ENCODE measurements around the gene OXA1L. TPM values are rescaled to one million over a fixed set of nuclear protein-coding genes. Genes with fewer than 3 reads are reported as not detected.
"Not testable (repeated sequence)": the region's sequence is repeated elsewhere in the genome, so short reads cannot be mapped to it uniquely, and the experiment has no call there.

OXA1L gene
- total RNA-seq: 119 and 126 TPM in 2 replicates

GRCh38 chr14:22766457-22767322 lies at the start of gene OXA1L:
Gene OXA1L, plus strand, starts transcription at chr14:22766688. Its CDS starts 14 bp downstream, at chr14:22766702.
- peak; percentile 98 for DNase-seq
- H3K27me3 Mint-ChIP-seq: no peaks in the 10 kb centered on the region
- H3K9me3 Mint-ChIP-seq: peaks cover 11% of the 10 kb centered on the region
- peak within 1 kb of the TSS; percentile 96 for H3K27ac Mint-ChIP-seq
- intact Hi-C loops (cut with micrococcal nuclease): loop anchor here (1.0 to 5.0 kb wide), 5 partner anchors 53 to 196 kb away; partner anchors contain the start of genes ABHD4, MRPL52 and RBM23
- H3K4me3 Mint-ChIP-seq: peak within 1 kb of the TSS; percentile 94
- H3K36me3 Mint-ChIP-seq (ENCODE audit: low read depth): peaks cover 60% of the 10 kb centered on the region
- H3K4me1 Mint-ChIP-seq: peaks cover 27% of the 10 kb centered on the region

- H3K4me1 Mint-ChIP-seq: peaks cover 12% of the 10 kb centered on the region
- H3K4me3 Mint-ChIP-seq: no peak overlapping the region
- H3K36me3 Mint-ChIP-seq (ENCODE audit: low read depth): no peaks in the 10 kb centered on the region
- intact Hi-C loops (cut with micrococcal nuclease): no loop called here
- DNase-seq: no peak
- no peaks in the 10 kb centered on the region for H3K9me3 Mint-ChIP-seq
- peaks cover 18% of the 10 kb centered on the region for H3K27me3 Mint-ChIP-seq
- H3K27ac Mint-ChIP-seq: no peak overlapping the region
These were observed 48.4 kb upstream of the OXA1L start for GRCh38 chr14:22718091-22718490.

GRCh38 chr14:22721213-22721612 lies 45.3 kb upstream of the OXA1L start:
- Mint-ChIP-seq H3K4me3 (no peak overlapping the region), H3K4me1 (no peaks in the 10 kb centered on the region), H3K27ac (no peak overlapping the region), H3K36me3 (ENCODE audit: low read depth) (no peaks in the 10 kb centered on the region), H3K9me3 (no peaks in the 10 kb centered on the region), H3K27me3 (peaks cover 9% of the 10 kb centered on the region)
- no peak for DNase-seq
- intact Hi-C loops (cut with micrococcal nuclease): no loop called here

GRCh38 chr14:22723815-22724214 lies 42.7 kb upstream of the OXA1L start:
- no peak for DNase-seq
- Mint-ChIP-seq H3K27ac (no peak overlapping the region), H3K9me3 (no peaks in the 10 kb centered on the region), H3K4me1 (no peaks in the 10 kb centered on the region), H3K36me3 (ENCODE audit: low read depth) (no peaks in the 10 kb centered on the region), H3K27me3 (peaks cover 7% of the 10 kb centered on the region), H3K4me3 (no peak overlapping the region)
- intact Hi-C loops (cut with micrococcal nuclease): no loop called here

GRCh38 chr14:22724847-22725246 lies 41.6 kb upstream of the OXA1L start:
- H3K4me3 Mint-ChIP-seq; intact Hi-C loops (cut with micrococcal nuclease); H3K4me1 Mint-ChIP-seq; H3K36me3 Mint-ChIP-seq (ENCODE audit: low read depth); H3K9me3 Mint-ChIP-seq; H3K27ac Mint-ChIP-seq; DNase-seq; H3K27me3 Mint-ChIP-seq: not testable (repeated sequence)

GRCh38 chr14:22725374-22725773 lies 41.1 kb upstream of the OXA1L start:
- H3K36me3 Mint-ChIP-seq (ENCODE audit: low read depth); H3K4me3 Mint-ChIP-seq; DNase-seq; intact Hi-C loops (cut with micrococcal nuclease); H3K27ac Mint-ChIP-seq; H3K4me1 Mint-ChIP-seq; H3K27me3 Mint-ChIP-seq; H3K9me3 Mint-ChIP-seq: not testable (repeated sequence)

- no peak for DNase-seq
These were observed 40.5 kb upstream of the OXA1L start for GRCh38 chr14:22726012-22726411.

GRCh38 chr14:22732062-22732461 lies 34.4 kb upstream of the OXA1L start:
- not testable (repeated sequence) for H3K27me3 Mint-ChIP-seq, H3K27ac Mint-ChIP-seq

More at GRCh38 chr14:22726012-22726411, 40.5 kb upstream of the OXA1L start:
- intact Hi-C loops (cut with micrococcal nuclease): no loop called here
- H3K4me1 Mint-ChIP-seq: no peaks in the 10 kb centered on the region
- peaks cover 5% of the 10 kb centered on the region for H3K27me3 Mint-ChIP-seq
- no peak overlapping the region for H3K4me3 Mint-ChIP-seq
- H3K9me3 Mint-ChIP-seq: no peaks in the 10 kb centered on the region
- no peaks in the 10 kb centered on the region for H3K36me3 Mint-ChIP-seq (ENCODE audit: low read depth)
- no peak overlapping the region for H3K27ac Mint-ChIP-seq

GRCh38 chr14:22733829-22734228 lies 32.7 kb upstream of the OXA1L start:
- peaks cover 4% of the 10 kb centered on the region for H3K27me3 Mint-ChIP-seq
- intact Hi-C loops (cut with micrococcal nuclease): no loop called here
- DNase-seq: no peak
- no peak overlapping the region for H3K4me3 Mint-ChIP-seq
- no peak overlapping the region for H3K27ac Mint-ChIP-seq
- peaks cover 4% of the 10 kb centered on the region for H3K9me3 Mint-ChIP-seq
- H3K4me1 Mint-ChIP-seq: peaks cover 12% of the 10 kb centered on the region
- H3K36me3 Mint-ChIP-seq (ENCODE audit: low read depth): peaks cover 2% of the 10 kb centered on the region

More at GRCh38 chr14:22732062-22732461, 34.4 kb upstream of the OXA1L start:
- H3K4me1 Mint-ChIP-seq; H3K9me3 Mint-ChIP-seq; intact Hi-C loops (cut with micrococcal nuclease); H3K4me3 Mint-ChIP-seq; H3K36me3 Mint-ChIP-seq (ENCODE audit: low read depth); DNase-seq: not testable (repeated sequence)

- H3K36me3 Mint-ChIP-seq (ENCODE audit: low read depth): peaks cover 2% of the 10 kb centered on the region
- H3K4me1 Mint-ChIP-seq: peaks cover 23% of the 10 kb centered on the region
- intact Hi-C loops (cut with micrococcal nuclease): loop anchor here (5.0 kb wide), 1 partner anchor 148 kb away; the partner anchor contains the start of gene DAD1
- peaks cover 4% of the 10 kb centered on the region for H3K9me3 Mint-ChIP-seq
- H3K27ac Mint-ChIP-seq: no peak overlapping the region
- H3K4me3 Mint-ChIP-seq: no peak overlapping the region
- H3K27me3 Mint-ChIP-seq: peaks cover 4% of the 10 kb centered on the region
- no peak for DNase-seq
These were observed 31.4 kb upstream of the OXA1L start for GRCh38 chr14:22735096-22735495.

- not testable (repeated sequence) for H3K27me3 Mint-ChIP-seq; H3K9me3 Mint-ChIP-seq; H3K27ac Mint-ChIP-seq; DNase-seq; H3K36me3 Mint-ChIP-seq (ENCODE audit: low read depth); H3K4me3 Mint-ChIP-seq
- H3K4me1 Mint-ChIP-seq: peaks cover 24% of the 10 kb centered on the region
- intact Hi-C loops (cut with micrococcal nuclease): loop anchor here (5.0 kb wide), 1 partner anchor 149 kb away; the partner anchor contains the start of gene DAD1
These were observed 30.1 kb upstream of the OXA1L start for GRCh38 chr14:22736384-22736783.

GRCh38 chr14:22737052-22737451 lies 29.4 kb upstream of the OXA1L start:
- intact Hi-C loops (cut with micrococcal nuclease): loop anchor here (5.0 kb wide), 1 partner anchor 150 kb away; the partner anchor contains the start of gene DAD1
- peaks cover 24% of the 10 kb centered on the region for H3K4me1 Mint-ChIP-seq
- peak overlapping the region; percentile 82 for H3K27ac Mint-ChIP-seq
- H3K9me3 Mint-ChIP-seq: peaks cover 8% of the 10 kb centered on the region
- H3K27me3 Mint-ChIP-seq: peaks cover 2% of the 10 kb centered on the region
- DNase-seq: peak; percentile 83
- H3K36me3 Mint-ChIP-seq (ENCODE audit: low read depth): peaks cover 2% of the 10 kb centered on the region
- H3K4me3 Mint-ChIP-seq: no peak overlapping the region

- intact Hi-C loops (cut with micrococcal nuclease): loop anchor here (5.0 kb wide), 1 partner anchor 152 kb away; the partner anchor contains the start of gene DAD1
- no peak overlapping the region for H3K27ac Mint-ChIP-seq
- DNase-seq: no peak
- peaks cover 2% of the 10 kb centered on the region for H3K27me3 Mint-ChIP-seq
- H3K4me3 Mint-ChIP-seq: no peak overlapping the region
- H3K36me3 Mint-ChIP-seq (ENCODE audit: low read depth): peaks cover 2% of the 10 kb centered on the region
- peaks cover 24% of the 10 kb centered on the region for H3K4me1 Mint-ChIP-seq
- peaks cover 8% of the 10 kb centered on the region for H3K9me3 Mint-ChIP-seq
These were observed 27.1 kb upstream of the OXA1L start for GRCh38 chr14:22739423-22739822.

GRCh38 chr14:22740020-22740419 lies 26.5 kb upstream of the OXA1L start:
- peaks cover 24% of the 10 kb centered on the region for H3K4me1 Mint-ChIP-seq
- H3K9me3 Mint-ChIP-seq: peaks cover 8% of the 10 kb centered on the region
- no peak overlapping the region for H3K4me3 Mint-ChIP-seq
- H3K27me3 Mint-ChIP-seq: peaks cover 2% of the 10 kb centered on the region
- peaks cover 2% of the 10 kb centered on the region for H3K36me3 Mint-ChIP-seq (ENCODE audit: low read depth)
- intact Hi-C loops (cut with micrococcal nuclease): no loop called here
- H3K27ac Mint-ChIP-seq: no peak overlapping the region
- DNase-seq: no peak
